Glutamatergic neuron (in vitro differentiated cells): ENCODE results near the gene ATP8A2. TPM values are rescaled to one million over a fixed set of nuclear protein-coding genes. Genes with fewer than 3 reads are reported as not detected.

ENCODE experiments used
- DNase-seq: peaks from one replicate; pipeline ENCODE4 v3.0.0; 2022
- H3K27ac Mint-ChIP-seq: one replicate; pipeline ENCODE4 v1.8.0; 2020; ENCODE audit warnings: mild to moderate bottlenecking, mixed read lengths, inconsistent platforms; ENCODE audit not compliant: unreplicated experiment
- H3K27me3 Mint-ChIP-seq: one replicate; pipeline ENCODE4 v1.8.0; 2020; ENCODE audit warnings: mild to moderate bottlenecking, moderate library complexity, mixed read lengths, inconsistent platforms; ENCODE audit not compliant: unreplicated experiment
- H3K36me3 Mint-ChIP-seq: one replicate; pipeline ENCODE4 v1.8.0; 2020; ENCODE audit warnings: mild to moderate bottlenecking, mixed read lengths, inconsistent platforms; ENCODE audit not compliant: unreplicated experiment
- H3K4me1 Mint-ChIP-seq: one replicate; pipeline ENCODE4 v1.8.0; 2020; ENCODE audit warnings: mild to moderate bottlenecking, low read depth, mixed read lengths, inconsistent platforms; ENCODE audit not compliant: unreplicated experiment
- H3K4me3 Mint-ChIP-seq: one replicate; pipeline ENCODE4 v1.8.0; 2020; ENCODE audit warnings: mild to moderate bottlenecking, mixed read lengths, inconsistent platforms; ENCODE audit not compliant: unreplicated experiment
- H3K9me3 Mint-ChIP-seq: one replicate; pipeline ENCODE4 v1.8.0; 2020; ENCODE audit warnings: mild to moderate bottlenecking, moderate library complexity, mixed read lengths, inconsistent platforms; ENCODE audit not compliant: unreplicated experiment
- total RNA-seq: library from RNA; stranded (reverse); fragmentation: NEBNext Ultra II Directional; extraction: Animal tissue kit (Norgen Biotek cat#: 25700); gene quantifications from one replicate; pipeline ENCODE4 v1.2.1, GENCODE V29; 2021; ENCODE audit not compliant: unreplicated experiment
- TF ChIP-seq, protein P1 (sequence below): fragments of 200-600 bp; sonication (generic); IDR thresholded peaks from one replicate; pipeline ENCODE4 v1.5.0; 2021; ENCODE audit not compliant: partially characterized antibody, unreplicated experiment

ATP8A2 gene
- total RNA-seq, 1 donor from 2014 or later: 70.1 TPM

DNA sequence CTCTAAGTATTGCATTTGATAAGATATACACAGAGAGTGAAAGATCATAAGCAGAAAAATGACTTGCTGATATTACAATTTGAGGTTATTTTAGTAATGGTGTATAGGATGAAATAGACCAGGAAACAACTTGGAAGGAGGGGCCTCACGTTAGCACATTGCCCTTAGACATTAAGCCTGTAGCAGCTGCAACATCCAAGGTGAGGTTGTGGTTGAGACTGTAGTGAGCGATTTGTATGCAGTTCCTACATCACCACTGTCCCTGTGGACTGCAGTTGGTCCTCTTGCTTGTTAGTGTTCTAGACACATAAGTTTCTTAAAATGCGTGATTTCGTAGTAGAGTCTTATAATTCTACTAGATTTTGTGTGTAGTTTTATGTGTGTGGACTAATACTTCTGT lies 311.3 kb downstream of the ATP8A2 start:
- DNase-seq: no peak
- H3K4me1 Mint-ChIP-seq: peaks cover 20% of the 10 kb centered on the region
- peaks cover 4% of the 10 kb centered on the region for H3K9me3 Mint-ChIP-seq
- TF ChIP-seq, protein P1, sequence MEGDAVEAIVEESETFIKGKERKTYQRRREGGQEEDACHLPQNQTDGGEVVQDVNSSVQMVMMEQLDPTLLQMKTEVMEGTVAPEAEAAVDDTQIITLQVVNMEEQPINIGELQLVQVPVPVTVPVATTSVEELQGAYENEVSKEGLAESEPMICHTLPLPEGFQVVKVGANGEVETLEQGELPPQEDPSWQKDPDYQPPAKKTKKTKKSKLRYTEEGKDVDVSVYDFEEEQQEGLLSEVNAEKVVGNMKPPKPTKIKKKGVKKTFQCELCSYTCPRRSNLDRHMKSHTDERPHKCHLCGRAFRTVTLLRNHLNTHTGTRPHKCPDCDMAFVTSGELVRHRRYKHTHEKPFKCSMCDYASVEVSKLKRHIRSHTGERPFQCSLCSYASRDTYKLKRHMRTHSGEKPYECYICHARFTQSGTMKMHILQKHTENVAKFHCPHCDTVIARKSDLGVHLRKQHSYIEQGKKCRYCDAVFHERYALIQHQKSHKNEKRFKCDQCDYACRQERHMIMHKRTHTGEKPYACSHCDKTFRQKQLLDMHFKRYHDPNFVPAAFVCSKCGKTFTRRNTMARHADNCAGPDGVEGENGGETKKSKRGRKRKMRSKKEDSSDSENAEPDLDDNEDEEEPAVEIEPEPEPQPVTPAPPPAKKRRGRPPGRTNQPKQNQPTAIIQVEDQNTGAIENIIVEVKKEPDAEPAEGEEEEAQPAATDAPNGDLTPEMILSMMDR: no peak
- peaks cover 13% of the 10 kb centered on the region for H3K36me3 Mint-ChIP-seq
- H3K27me3 Mint-ChIP-seq: peaks cover 9% of the 10 kb centered on the region
- H3K4me3 Mint-ChIP-seq: no peak overlapping the region
- H3K27ac Mint-ChIP-seq: no peak overlapping the region

DNA sequence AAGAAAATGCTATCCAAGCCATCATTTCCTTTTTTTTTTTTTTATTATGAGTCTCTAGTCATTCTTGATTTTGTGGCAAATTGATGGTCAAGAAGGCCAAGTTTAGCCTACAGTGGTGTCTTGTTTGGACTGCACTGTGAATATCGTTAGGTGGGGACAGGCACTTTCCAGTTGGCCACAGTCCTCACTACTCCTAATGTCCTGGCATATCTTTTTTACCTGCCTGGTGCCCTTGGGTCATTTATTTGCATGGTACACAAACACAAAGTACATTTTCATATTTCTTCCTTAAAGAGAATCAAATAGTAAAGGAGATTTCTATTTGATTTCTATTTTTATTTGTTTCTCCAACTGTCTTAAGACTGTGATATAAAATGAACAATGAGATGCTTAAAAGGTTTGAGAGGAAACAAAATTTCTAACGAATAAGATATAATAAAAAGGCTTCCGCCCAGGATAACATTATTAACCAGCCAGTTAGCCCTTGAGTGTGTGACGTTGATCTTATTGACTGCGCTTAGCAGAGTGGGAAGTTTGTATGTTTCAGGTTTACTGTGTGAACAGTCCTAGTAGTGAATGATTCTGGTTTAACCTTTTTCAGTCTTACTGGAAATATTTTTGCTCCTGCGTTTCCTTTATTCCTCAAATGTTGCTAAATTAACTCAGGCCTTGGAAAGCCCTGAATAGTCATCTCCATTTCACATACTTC lies 312.0 kb downstream of the ATP8A2 start:
- Mint-ChIP-seq H3K27ac (no peak overlapping the region), H3K27me3 (peaks cover 11% of the 10 kb centered on the region), H3K9me3 (peaks cover 3% of the 10 kb centered on the region), H3K4me1 (peaks cover 26% of the 10 kb centered on the region), H3K36me3 (peaks cover 13% of the 10 kb centered on the region), H3K4me3 (no peak overlapping the region)
- TF ChIP-seq, protein P1: no peak
- no peak for DNase-seq

DNA sequence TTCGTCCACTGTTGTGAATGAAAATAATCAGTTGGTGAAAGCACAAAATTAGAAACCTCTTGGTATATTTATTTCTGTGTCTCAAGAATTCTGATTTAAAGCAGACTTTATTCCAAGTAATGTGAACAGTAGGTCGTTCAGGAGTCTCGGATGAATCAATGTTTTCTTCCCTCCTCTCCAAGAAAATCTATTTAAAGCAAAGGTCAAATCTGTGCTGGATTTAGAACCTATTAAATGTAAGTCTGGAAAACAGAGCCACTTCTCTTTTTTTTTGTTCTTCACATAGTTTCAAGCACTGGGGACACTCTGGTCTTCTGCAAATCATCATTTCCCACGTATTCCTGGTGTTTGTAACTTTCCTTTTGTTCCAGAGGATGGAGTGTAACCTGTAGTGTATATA lies 312.7 kb downstream of the ATP8A2 start:
- TF ChIP-seq, protein P1: no peak
- Mint-ChIP-seq H3K4me3 (no peak overlapping the region), H3K4me1 (peaks cover 32% of the 10 kb centered on the region), H3K36me3 (peaks cover 12% of the 10 kb centered on the region), H3K27me3 (peaks cover 11% of the 10 kb centered on the region), H3K27ac (no peak overlapping the region), H3K9me3 (peaks cover 2% of the 10 kb centered on the region)
- DNase-seq: no peak

DNA sequence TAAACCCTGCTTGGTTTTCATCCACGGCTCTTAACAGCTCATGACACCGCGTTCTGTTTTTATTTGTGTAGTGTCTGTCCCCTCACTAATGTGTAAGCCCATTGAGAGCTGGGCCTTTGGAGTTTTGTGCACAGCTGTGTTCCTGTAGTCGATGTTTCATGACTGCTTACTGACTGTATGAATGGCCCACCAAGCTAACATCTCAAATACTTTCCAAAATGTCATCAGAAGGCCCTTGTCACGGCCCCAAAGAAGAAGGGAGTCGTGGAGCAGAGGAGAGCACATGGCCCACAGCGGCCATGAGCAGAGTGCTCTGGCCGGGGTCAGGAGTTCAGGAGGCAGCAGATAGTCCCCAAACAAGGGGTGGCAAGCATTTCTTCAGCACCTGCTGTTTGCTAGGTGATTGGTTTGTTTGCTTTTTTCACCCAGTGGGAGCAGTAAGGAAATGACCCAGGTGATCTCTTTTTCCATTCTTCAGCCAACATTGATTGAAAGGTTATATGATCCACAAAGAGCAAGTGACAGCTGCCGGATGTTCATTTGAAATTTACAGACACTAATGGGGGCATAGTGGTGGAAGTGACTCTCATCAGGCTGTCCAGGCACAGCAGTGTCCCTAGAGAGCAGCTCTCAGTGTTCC lies 315.2 kb downstream of the ATP8A2 start:
- H3K36me3 Mint-ChIP-seq: peaks cover 4% of the 10 kb centered on the region
- DNase-seq: no peak
- peaks cover 2% of the 10 kb centered on the region for H3K9me3 Mint-ChIP-seq
- H3K27me3 Mint-ChIP-seq: peaks cover 8% of the 10 kb centered on the region
- TF ChIP-seq, protein P1: no peak
- peaks cover 43% of the 10 kb centered on the region for H3K4me1 Mint-ChIP-seq
- H3K27ac Mint-ChIP-seq: peak overlapping the region; percentile 9
- H3K4me3 Mint-ChIP-seq: no peak overlapping the region
